ENCODE data around the gene RIN1. TPM values are rescaled to one million over a fixed set of nuclear protein-coding genes. Genes with fewer than 3 reads are reported as not detected.

The RIN1 gene
- polyA plus RNA-seq, 4 donors: 5.8 to 9.6 (median 7.2) TPM

DNA sequence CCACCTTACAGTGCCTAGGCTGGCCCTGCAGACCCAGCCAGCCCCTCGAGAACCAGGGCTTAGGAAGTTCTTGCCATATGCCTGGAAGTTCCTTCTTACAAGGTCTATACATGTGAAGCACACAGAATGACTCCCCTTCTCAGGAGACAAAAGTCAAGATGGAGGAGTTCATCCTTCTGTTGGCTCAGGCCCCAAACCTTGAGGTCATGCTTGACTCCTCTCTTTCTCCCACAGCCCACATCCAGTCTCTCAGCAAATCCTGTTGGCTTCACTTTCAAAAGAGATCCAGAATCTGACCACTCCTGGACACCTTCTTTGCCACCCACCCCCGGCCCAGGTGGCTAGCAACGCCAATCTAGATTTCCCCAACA lies 17.6 kb downstream of the RIN1 start:
- DNase-seq (no peak), FAIRE-seq (no peak)
- no peak overlapping the region for H3K4me3 ChIP-seq (ENCODE audit: low read depth in 1 of 3, low read length in 3 of 3)
- peaks cover 0 to 27% (median 3%) of the 10 kb centered on the region in 3 donors for H3K4me1 ChIP-seq (ENCODE audit: control insufficient read depth in 3 of 3, insufficient read depth in 2 of 3, low read depth in 1 of 3, low read length in 2 of 3)
- H3K36me3 ChIP-seq (ENCODE audit: control insufficient read depth in 3 of 3, insufficient read depth in 2 of 3, low read depth in 1 of 3, low read length in 3 of 3): peaks cover 0 to 4% (median 0%) of the 10 kb centered on the region in 3 donors
- H3K27ac ChIP-seq (ENCODE audit: low read depth in 1 of 3, low read length in 2 of 3): peak overlapping the region; percentile 34 to 90 (median 67)
- no peaks in the 10 kb centered on the region for H3K27me3 ChIP-seq (ENCODE audit: control insufficient read depth in 3 of 3, insufficient read depth in 3 of 3, low read length in 3 of 3)
- WGBS, 3 donors: 75 to 84% (median 83%) methylated on average over 3 of the region's 3 CpGs
- H3K9me3 ChIP-seq (ENCODE audit: control insufficient read depth in 2 of 2, insufficient read depth in 1 of 2, low read depth in 1 of 2, low read length in 1 of 2): peaks cover 0 to 3% of the 10 kb centered on the region in 2 donors

DNA sequence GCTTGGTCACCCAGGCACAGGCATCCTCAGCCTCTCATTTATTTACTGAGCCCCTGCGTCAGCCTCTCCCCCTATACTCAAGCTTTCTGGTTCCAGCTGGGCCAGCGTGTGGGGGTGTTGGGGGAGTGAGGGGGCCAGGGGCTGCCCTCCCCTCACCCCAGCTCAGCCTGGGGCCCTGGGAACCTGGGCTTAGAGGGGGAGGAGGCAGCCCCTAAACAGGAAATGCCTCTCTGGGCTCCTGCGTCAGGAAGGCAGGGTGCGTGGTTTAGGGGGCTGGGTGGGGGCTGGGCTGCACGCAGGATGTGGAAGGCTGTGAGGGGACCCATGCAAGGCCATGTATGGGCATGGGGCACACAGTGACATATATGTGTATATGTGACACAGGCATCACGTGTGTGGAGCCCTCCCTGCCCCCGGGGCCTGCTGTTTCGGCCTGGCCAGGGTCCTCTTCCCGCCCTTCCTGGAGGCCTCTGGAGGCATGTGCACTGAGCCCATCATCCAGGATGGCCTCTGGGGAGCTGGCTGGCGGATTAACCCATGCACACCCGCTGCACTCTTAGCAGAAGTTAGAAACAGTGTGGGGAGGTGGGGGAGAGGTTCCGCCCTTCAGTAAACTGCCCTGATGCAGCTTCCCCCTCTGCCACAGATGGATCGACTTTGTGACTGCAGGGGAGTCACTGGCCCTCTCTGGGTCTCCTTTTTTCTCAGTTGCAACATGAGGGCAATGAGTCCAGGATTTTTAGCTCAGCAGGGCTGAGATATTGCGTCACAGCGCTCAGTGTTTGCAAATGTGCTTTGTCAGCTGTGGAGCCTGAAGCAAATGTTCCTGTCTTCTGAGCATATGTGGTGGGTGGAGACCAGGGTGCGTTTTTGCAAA lies 18.3 kb downstream of the RIN1 start:
- H3K4me1 ChIP-seq (ENCODE audit: control insufficient read depth in 3 of 3, insufficient read depth in 2 of 3, low read depth in 1 of 3, low read length in 2 of 3): peaks cover 2 to 33% (median 3%) of the 10 kb centered on the region in 3 donors
- no peak overlapping the region for H3K4me3 ChIP-seq (ENCODE audit: low read depth in 1 of 3, low read length in 3 of 3)
- peak overlapping the region; percentile 38 to 90 (median 67) for H3K27ac ChIP-seq (ENCODE audit: low read depth in 1 of 3, low read length in 2 of 3)
- H3K36me3 ChIP-seq (ENCODE audit: control insufficient read depth in 3 of 3, insufficient read depth in 2 of 3, low read depth in 1 of 3, low read length in 3 of 3): peaks cover 0 to 4% (median 0%) of the 10 kb centered on the region in 3 donors
- DNase-seq (peak; percentile 49 to 69), FAIRE-seq (no peak)
- WGBS, 3 donors: 34 to 61% (median 40%) methylated on average over 16 of the region's 16 CpGs
- H3K27me3 ChIP-seq (ENCODE audit: control insufficient read depth in 3 of 3, insufficient read depth in 3 of 3, low read length in 3 of 3): no peaks in the 10 kb centered on the region
- peaks cover 0 to 3% of the 10 kb centered on the region in 2 donors for H3K9me3 ChIP-seq (ENCODE audit: control insufficient read depth in 2 of 2, insufficient read depth in 1 of 2, low read depth in 1 of 2, low read length in 1 of 2)

DNA sequence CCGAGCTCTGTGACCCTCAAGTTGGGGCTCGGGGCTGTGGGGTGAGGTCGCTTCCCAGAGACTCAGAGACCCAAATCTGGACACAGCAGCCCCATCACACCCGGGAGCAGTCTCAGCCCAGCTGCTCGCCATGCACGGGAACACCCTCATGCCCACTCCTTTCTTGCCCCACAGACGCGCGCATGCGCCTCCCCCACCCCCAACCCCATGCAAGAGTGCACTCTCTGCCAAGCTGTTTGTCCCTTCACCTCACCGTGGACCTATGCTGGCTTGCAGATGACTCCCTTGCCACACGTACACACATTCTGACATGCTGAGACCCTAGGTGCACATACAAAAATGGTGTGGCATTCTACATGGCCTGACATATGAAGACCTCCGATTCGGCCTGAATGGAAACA lies 18.9 kb downstream of the RIN1 start:
- WGBS, 3 donors: 30 to 73% (median 43%) methylated on average over 11 to 14 of the region's 14 CpGs
- peaks cover 2 to 37% (median 3%) of the 10 kb centered on the region in 3 donors for H3K4me1 ChIP-seq (ENCODE audit: control insufficient read depth in 3 of 3, insufficient read depth in 2 of 3, low read depth in 1 of 3, low read length in 2 of 3)
- H3K36me3 ChIP-seq (ENCODE audit: control insufficient read depth in 3 of 3, insufficient read depth in 2 of 3, low read depth in 1 of 3, low read length in 3 of 3): peaks cover 0 to 4% (median 0%) of the 10 kb centered on the region in 3 donors
- H3K9me3 ChIP-seq (ENCODE audit: control insufficient read depth in 2 of 2, insufficient read depth in 1 of 2, low read depth in 1 of 2, low read length in 1 of 2): peaks cover 0 to 3% of the 10 kb centered on the region in 2 donors
- FAIRE-seq (no peak), DNase-seq (peak in 1 of 2 donors; percentile 32)
- H3K27ac ChIP-seq (ENCODE audit: low read depth in 1 of 3, low read length in 2 of 3): peak overlapping the region; percentile 38 to 90 (median 67)
- H3K4me3 ChIP-seq (ENCODE audit: low read depth in 1 of 3, low read length in 3 of 3): peak overlapping the region in 1 of 3 donors; percentile 5
- no peaks in the 10 kb centered on the region for H3K27me3 ChIP-seq (ENCODE audit: control insufficient read depth in 3 of 3, insufficient read depth in 3 of 3, low read length in 3 of 3)

DNA sequence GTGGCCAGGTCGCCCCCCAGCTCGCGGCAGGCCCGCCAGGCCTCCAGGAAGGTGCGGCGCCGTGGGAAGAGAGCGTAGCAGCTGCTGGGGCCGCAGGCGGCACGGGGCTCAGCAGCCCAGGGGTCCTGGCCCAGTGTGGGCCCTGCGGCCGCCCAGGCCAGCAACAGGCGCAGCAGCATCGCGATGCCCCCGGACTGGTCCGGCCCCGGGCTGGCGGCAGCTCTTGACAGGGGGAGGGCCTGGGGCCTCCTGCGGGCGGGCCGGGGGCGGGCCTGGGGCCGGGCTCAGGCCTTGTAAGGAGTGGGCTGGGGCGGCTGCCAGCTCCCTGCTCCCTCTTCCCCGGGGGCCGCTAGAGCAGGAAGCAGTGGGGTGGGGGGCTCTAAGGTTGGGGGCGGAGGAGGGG lies 19.4 kb downstream of the RIN1 start, which contains the start of gene CD248:
Gene CD248 (minus strand): TSS at position 196 of the 403 bp plus-strand sequence. CDS start 17 bp downstream, at position 179.
- H3K4me1 ChIP-seq (ENCODE audit: control insufficient read depth in 3 of 3, insufficient read depth in 2 of 3, low read depth in 1 of 3, low read length in 2 of 3): peaks cover 2 to 41% (median 3%) of the 10 kb centered on the region in 3 donors
- no peaks in the 10 kb centered on the region for H3K27me3 ChIP-seq (ENCODE audit: control insufficient read depth in 3 of 3, insufficient read depth in 3 of 3, low read length in 3 of 3)
- H3K9me3 ChIP-seq (ENCODE audit: control insufficient read depth in 2 of 2, insufficient read depth in 1 of 2, low read depth in 1 of 2, low read length in 1 of 2): peaks cover 0 to 3% of the 10 kb centered on the region in 2 donors
- H3K4me3 ChIP-seq (ENCODE audit: low read depth in 1 of 3, low read length in 3 of 3): peak within 1 kb of the TSS; percentile 19 to 50 (median 47)
- no peak for FAIRE-seq
- WGBS, 3 donors: 32 to 74% (median 41%) methylated on average over 21 to 29 of the region's 29 CpGs
- DNase-seq: peak in 1 of 2 donors; percentile 48
- H3K36me3 ChIP-seq (ENCODE audit: control insufficient read depth in 3 of 3, insufficient read depth in 2 of 3, low read depth in 1 of 3, low read length in 3 of 3): peaks cover 0 to 4% (median 0%) of the 10 kb centered on the region in 3 donors
- H3K27ac ChIP-seq (ENCODE audit: low read depth in 1 of 3, low read length in 2 of 3): peak within 1 kb of the TSS; percentile 38 to 90 (median 67)

DNA sequence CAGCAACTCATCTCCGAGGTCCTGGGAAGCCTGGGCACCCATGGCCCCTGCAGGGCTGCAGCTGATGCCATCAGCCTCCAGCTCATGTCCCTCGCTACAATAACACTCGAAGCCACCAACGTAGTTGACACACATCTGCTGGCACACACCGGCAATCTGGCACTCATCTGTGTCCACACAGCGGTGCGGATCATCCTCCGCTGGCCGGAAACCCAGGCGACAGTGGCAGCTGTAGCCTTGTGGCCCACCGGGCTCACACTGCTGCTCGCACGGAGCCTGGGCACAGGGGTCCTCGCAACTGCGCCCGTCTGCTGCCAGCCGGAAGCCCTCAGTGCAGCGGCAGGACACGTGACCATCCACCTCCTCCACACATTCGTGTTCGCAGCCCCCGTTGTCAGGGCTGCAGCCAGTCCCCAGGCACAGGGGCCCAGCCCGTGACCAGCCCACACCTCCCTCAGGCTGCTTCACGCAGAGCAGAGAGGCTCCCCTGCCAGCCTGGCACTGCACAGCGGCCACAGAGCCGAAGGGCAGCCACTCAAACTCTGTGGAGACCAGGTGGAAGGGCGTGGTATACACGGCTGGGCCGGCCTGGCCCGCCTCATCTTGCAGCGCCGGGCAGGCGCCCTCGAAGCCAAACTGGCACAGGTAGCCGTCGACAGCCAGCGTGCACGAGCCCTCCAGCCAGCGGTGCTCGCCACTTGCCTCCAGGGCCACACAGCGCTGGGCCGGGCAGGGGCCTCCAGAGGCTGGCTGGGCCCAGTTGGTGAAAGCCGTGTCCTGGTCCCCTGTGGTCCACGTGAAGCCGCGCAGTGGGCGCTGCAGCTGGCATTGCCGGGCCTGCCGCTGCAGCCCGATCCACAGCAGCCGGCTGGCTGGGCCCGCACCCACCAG lies 20.1 kb downstream of the RIN1 start:
- DNase-seq (no peak), FAIRE-seq (no peak)
- WGBS, 3 donors: 69 to 71% (median 70%) methylated on average over 43 to 52 of the region's 52 CpGs

DNA sequence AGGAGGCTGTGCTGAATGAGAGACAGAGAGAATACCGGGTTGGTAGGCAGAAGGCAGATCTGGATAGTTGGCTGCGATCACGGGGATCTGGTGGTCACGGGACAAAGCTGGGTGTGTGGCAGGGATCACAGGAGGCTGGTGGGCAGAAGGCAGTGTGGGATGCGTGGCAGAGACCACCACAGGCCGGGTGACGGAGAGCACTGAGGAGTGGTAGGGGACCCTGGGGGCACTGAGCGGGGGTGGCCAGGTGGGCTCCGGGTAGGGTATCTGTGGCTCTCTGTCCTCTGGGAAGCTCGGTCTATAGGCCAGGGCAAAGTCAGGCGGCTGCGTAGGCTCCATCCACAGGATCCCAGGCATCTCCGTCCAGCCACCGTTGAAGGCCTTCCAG lies 20.7 kb downstream of the RIN1 start:
- 79 to 86% (median 81%) methylated on average over 13 to 14 of the region's 14 CpGs for whole genome bisulfite sequencing, 3 donors
- Histone ChIP-seq H3K4me3 (ENCODE audit: low read depth in 1 of 3, low read length in 3 of 3) (peak overlapping the region in 1 of 3 donors; percentile 50), H3K36me3 (ENCODE audit: control insufficient read depth in 3 of 3, insufficient read depth in 2 of 3, low read depth in 1 of 3, low read length in 3 of 3) (peaks cover 0 to 4% (median 0%) of the 10 kb centered on the region in 3 donors), H3K9me3 (ENCODE audit: control insufficient read depth in 2 of 2, insufficient read depth in 1 of 2, low read depth in 1 of 2, low read length in 1 of 2) (peaks cover 0 to 3% of the 10 kb centered on the region in 2 donors), H3K27ac (ENCODE audit: low read depth in 1 of 3, low read length in 2 of 3) (peak overlapping the region in 2 of 3 donors; percentile 19 to 53), H3K27me3 (ENCODE audit: control insufficient read depth in 3 of 3, insufficient read depth in 3 of 3, low read length in 3 of 3) (no peaks in the 10 kb centered on the region), H3K4me1 (ENCODE audit: control insufficient read depth in 3 of 3, insufficient read depth in 2 of 3, low read depth in 1 of 3, low read length in 2 of 3) (peaks cover 2 to 42% (median 3%) of the 10 kb centered on the region in 3 donors)
- no peak for DNase-seq
- FAIRE-seq: no peak

More for the DNA sequence above, 20.1 kb downstream of the RIN1 start:
- H3K9me3 ChIP-seq (ENCODE audit: control insufficient read depth in 2 of 2, insufficient read depth in 1 of 2, low read depth in 1 of 2, low read length in 1 of 2): peaks cover 0 to 3% of the 10 kb centered on the region in 2 donors
- peak overlapping the region; percentile 19 to 50 (median 47) for H3K4me3 ChIP-seq (ENCODE audit: low read depth in 1 of 3, low read length in 3 of 3)
- H3K27me3 ChIP-seq (ENCODE audit: control insufficient read depth in 3 of 3, insufficient read depth in 3 of 3, low read length in 3 of 3): no peaks in the 10 kb centered on the region
- peaks cover 0 to 4% (median 0%) of the 10 kb centered on the region in 3 donors for H3K36me3 ChIP-seq (ENCODE audit: control insufficient read depth in 3 of 3, insufficient read depth in 2 of 3, low read depth in 1 of 3, low read length in 3 of 3)
- H3K27ac ChIP-seq (ENCODE audit: low read depth in 1 of 3, low read length in 2 of 3): peak overlapping the region; percentile 38 to 53 (median 43)
- H3K4me1 ChIP-seq (ENCODE audit: control insufficient read depth in 3 of 3, insufficient read depth in 2 of 3, low read depth in 1 of 3, low read length in 2 of 3): peaks cover 2 to 42% (median 3%) of the 10 kb centered on the region in 3 donors

DNA sequence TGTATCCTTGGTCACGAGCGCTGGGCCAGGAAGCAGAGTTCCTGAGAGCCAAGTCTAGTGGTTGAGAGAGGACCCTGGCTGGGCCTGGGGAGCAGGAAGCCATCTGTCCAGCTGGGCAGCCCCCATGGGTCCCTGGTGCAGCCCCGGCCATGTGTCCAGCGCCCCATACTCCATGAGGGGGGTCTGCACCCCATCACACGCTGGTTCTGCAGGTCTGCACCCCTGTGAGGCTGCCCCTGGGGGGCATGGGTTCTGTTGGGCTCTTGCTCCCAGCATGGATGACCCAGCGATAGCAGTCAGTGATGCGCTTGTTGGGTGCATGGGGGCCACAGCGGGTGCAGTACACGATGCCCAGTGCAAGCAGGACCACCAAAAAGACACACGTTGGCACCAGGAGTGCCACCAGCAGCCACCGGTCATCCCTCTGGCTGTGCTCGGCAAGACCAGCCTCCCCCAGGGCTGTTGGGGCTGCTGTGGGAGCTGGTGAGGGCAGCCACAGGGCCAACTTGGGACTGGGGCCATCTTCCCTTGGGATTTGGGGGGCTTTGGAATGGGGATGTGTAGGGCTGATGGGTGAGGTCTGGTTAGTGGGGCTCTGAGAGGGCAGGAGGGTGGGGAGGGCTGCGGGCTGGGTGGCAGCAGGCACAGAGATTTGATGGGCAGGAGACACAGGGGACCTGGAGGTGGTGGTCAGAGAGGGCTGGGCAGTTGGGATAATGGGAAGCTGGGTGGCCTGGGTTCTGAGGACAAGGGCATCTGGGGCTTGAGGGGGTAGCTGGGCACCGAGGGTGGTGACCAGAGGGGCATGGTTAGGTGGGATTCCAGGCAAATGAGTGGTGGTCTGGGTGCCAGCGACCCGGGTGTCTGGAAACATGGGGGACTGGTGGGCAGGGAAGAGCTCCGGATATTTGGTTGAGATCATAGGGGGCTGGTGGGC lies 21.4 kb downstream of the RIN1 start:
- FAIRE-seq (no peak), DNase-seq (no peak)
- WGBS, 3 donors: 80 to 94% (median 86%) methylated on average over 17 of the region's 17 CpGs
- peaks cover 0 to 3% of the 10 kb centered on the region in 2 donors for H3K9me3 ChIP-seq (ENCODE audit: control insufficient read depth in 2 of 2, insufficient read depth in 1 of 2, low read depth in 1 of 2, low read length in 1 of 2)
- H3K4me3 ChIP-seq (ENCODE audit: low read depth in 1 of 3, low read length in 3 of 3): peak overlapping the region in 1 of 3 donors; percentile 50
- no peaks in the 10 kb centered on the region for H3K27me3 ChIP-seq (ENCODE audit: control insufficient read depth in 3 of 3, insufficient read depth in 3 of 3, low read length in 3 of 3)
- H3K4me1 ChIP-seq (ENCODE audit: control insufficient read depth in 3 of 3, insufficient read depth in 2 of 3, low read depth in 1 of 3, low read length in 2 of 3): peaks cover 2 to 42% (median 3%) of the 10 kb centered on the region in 3 donors
- peaks cover 0 to 4% (median 0%) of the 10 kb centered on the region in 3 donors for H3K36me3 ChIP-seq (ENCODE audit: control insufficient read depth in 3 of 3, insufficient read depth in 2 of 3, low read depth in 1 of 3, low read length in 3 of 3)
- peak overlapping the region in 2 of 3 donors; percentile 91 to 98 for H3K27ac ChIP-seq (ENCODE audit: low read depth in 1 of 3, low read length in 2 of 3)

All from small intestine (tissue), 7 donors.